K562 (cell line): ENCODE measurements around the gene ZNF273. TPM values are rescaled to one million over a fixed set of nuclear protein-coding genes. Genes with fewer than 3 reads are reported as not detected.

Experiments
- ATAC-seq: fragments of 200-7000 bp; cut with Tn5 transposase; 3 replicates; pipeline ENCODE4 v1.9.1; 2020; ENCODE audit warnings: moderate library complexity
- BruUV-seq: library from RNA; stranded (reverse); fragments of 400-500 nt; replicated peaks from 2 replicates; lab custom pipeline; 2021; lab: Mats Ljungman, UMichigan
- CTCF ChIA-PET: fragments of 300-600 bp; formaldehyde crosslinking; extraction: SDS; loops from one replicate; lab custom pipeline; 2021; ENCODE audit warnings: low intra/inter-chr PET ratio; lab: Yijun Ruan, JAX
- POLR2A ChIA-PET: fragments of 300-600, 350-650 bp; sonication (Branson Sonifier 250); formaldehyde crosslinking; extraction: SDS; loops from one replicate; lab custom pipeline; 2021; ENCODE audit warnings: antibody characterized with exemption, inconsistent platforms; lab: Yijun Ruan, JAX
- DNase-seq, 4 experiments: peaks; one replicate each; pipeline versions ENCODE4 v3.0.0 to v3.0.0-alpha.2; 2011 to 2018; ENCODE audit warnings: low spot score in 3 of 4, mixed read lengths in 3 of 4; ENCODE audit errors: extremely low read depth in 1 of 4
- FAIRE-seq: peaks from 2 replicates; lab custom pipeline; 2011; peaks lifted over from hg19 to GRCh38; lab: Jason Lieb, UNC
- H2AFZ ChIP-seq: 2 replicates; pipeline ENCODE4 v1.6.0; 2011; ENCODE audit warnings: low read depth, low read length, control low read depth, inconsistent platforms
- H3K27ac ChIP-seq: fragments of 200-600 bp; 3 replicates; pipeline ENCODE4 v1.8.0; 2011; ENCODE audit warnings: low read depth, mild to moderate bottlenecking, control low read depth, inconsistent platforms, low read length, moderate library complexity, mixed read lengths; ENCODE audit errors: extremely low read depth
- H3K27me3 ChIP-seq, 2 experiments: fragments of 300-600 bp in 1 of 2; 2 replicates in 1 of 2; 3 replicates in 1 of 2; pipeline versions ENCODE4 v1.6.0 to v1.8.0; 2011; ENCODE audit warnings: inconsistent platforms in 2 of 2, low read length in 2 of 2, mild to moderate bottlenecking in 1 of 2, mixed read lengths in 1 of 2, moderate library complexity in 1 of 2; ENCODE audit not compliant: control insufficient read depth in 2 of 2, insufficient read depth in 2 of 2
- H3K36me3 ChIP-seq: fragments of 300-600 bp; 3 replicates; pipeline ENCODE4 v1.8.0; 2011; ENCODE audit warnings: mild to moderate bottlenecking, low read length, inconsistent platforms; ENCODE audit not compliant: control insufficient read depth, insufficient read depth
- H3K4me1 ChIP-seq, 2 experiments: fragments of 200-600 bp in 1 of 2; replicated peaks in 1 of 2; 2 replicates in 1 of 2; 3 replicates in 1 of 2; pipeline versions ENCODE4 v1.5.1 to v1.8.0; 2011; ENCODE audit warnings: inconsistent platforms in 2 of 2, low read length in 2 of 2, mild to moderate bottlenecking in 1 of 2, mixed read lengths in 1 of 2, moderate library complexity in 1 of 2; ENCODE audit not compliant: control insufficient read depth in 2 of 2, insufficient read depth in 2 of 2
- H3K4me2 ChIP-seq: 2 replicates; pipeline ENCODE4 v1.6.1; 2011; ENCODE audit warnings: low read length, control low read depth, inconsistent platforms, mixed read lengths; ENCODE audit not compliant: insufficient read depth
- H3K4me3 ChIP-seq: fragments of 200-600 bp; sonication (generic), shearing (Covaris generic); 2 replicates; pipeline ENCODE4 v1.5.1; 2016; ENCODE audit warnings: control low read depth, inconsistent platforms
- H3K79me2 ChIP-seq: fragments of 200-600 bp; 3 replicates; pipeline ENCODE4 v1.8.0; 2011; ENCODE audit warnings: low read length, inconsistent platforms; ENCODE audit not compliant: control insufficient read depth, insufficient read depth
- H3K9ac ChIP-seq, 2 experiments: 2 replicates each; pipeline versions ENCODE4 v1.6.0 to v1.6.1; 2011; ENCODE audit warnings: low read depth in 2 of 2, low read length in 2 of 2, control low read depth in 1 of 2, inconsistent platforms in 1 of 2, mild to moderate bottlenecking in 1 of 2, mixed read lengths in 1 of 2; ENCODE audit not compliant: insufficient read depth in 1 of 2
- H3K9me1 ChIP-seq: one replicate; pipeline ENCODE4 v1.6.0; 2011; ENCODE audit warnings: inconsistent platforms, mild to moderate bottlenecking, low read length, moderate library complexity; ENCODE audit not compliant: control insufficient read depth, insufficient read depth
- H3K9me3 ChIP-seq: replicated peaks from 2 replicates; pipeline ENCODE4 v1.5.1; 2011; ENCODE audit warnings: low read depth, low read length, inconsistent platforms; ENCODE audit not compliant: control insufficient read depth, insufficient read depth
- H4K20me1 ChIP-seq: replicated peaks from 2 replicates; pipeline ENCODE4 v1.6.1; 2011; ENCODE audit warnings: low read length, inconsistent platforms, mixed read lengths; ENCODE audit not compliant: control insufficient read depth, insufficient read depth
- CBX3 ChIP-seq, 2 experiments: IDR thresholded peaks; 1 replicate in 1 of 2; 2 replicates in 1 of 2; pipeline ENCODE4 v1.6.1; 2012; ENCODE audit warnings: inconsistent platforms in 2 of 2, low read length in 2 of 2, borderline replicate concordance in 1 of 2, control low read depth in 1 of 2
- CREB3L1 ChIP-seq: fragments of 450-650 bp; IDR thresholded peaks from 2 replicates; pipeline ENCODE4 v1.6.1; 2014; ENCODE audit warnings: low read depth, mild to moderate bottlenecking, moderate library complexity, borderline replicate concordance
- E2F3 ChIP-seq: fragments of 250-450 bp; sonication (Bioruptor Pico); IDR thresholded peaks from 2 replicates; pipeline ENCODE4 v1.4.0; 2020; ENCODE audit warnings: mild to moderate bottlenecking
- ELF1 ChIP-seq: fragments of 200-800 bp; sonication (Bioruptor generic); IDR thresholded peaks from 2 replicates; pipeline ENCODE4 v1.6.1; 2016; ENCODE audit warnings: missing genetic modification characterization, missing compliant biosample characterization
- HNRNPK ChIP-seq: fragments of 200-400 bp; formaldehyde crosslinking; IDR thresholded peaks from one replicate; pipeline ENCODE4 v1.6.1; 2018; ENCODE audit warnings: mild to moderate bottlenecking, low read depth, low read length; ENCODE audit not compliant: poor library complexity, severe bottlenecking
- ID3 ChIP-seq, 2 experiments: fragments of 250-450 bp in 1 of 2; fragments of 450-650 bp in 1 of 2; sonication (Bioruptor Pico) in 1 of 2; IDR thresholded peaks; 2 replicates each; pipeline versions ENCODE4 v1.6.1 to v1.8.0; 2016 to 2021; ENCODE audit warnings: mild to moderate bottlenecking in 2 of 2, moderate library complexity in 2 of 2, missing compliant biosample characterization in 1 of 2, missing genetic modification characterization in 1 of 2
- IRF2 ChIP-seq: sonication (generic); formaldehyde crosslinking; IDR thresholded peaks from 2 replicates; pipeline ENCODE4 v1.8.1; 2022; ENCODE audit warnings: mild to moderate bottlenecking, missing genetic modification reagents
- NCOR1 ChIP-seq: fragments of 450-650 bp; IDR thresholded peaks from 2 replicates; pipeline ENCODE4 v1.6.1; 2016; ENCODE audit warnings: mild to moderate bottlenecking, moderate library complexity
- NR3C1 ChIP-seq: sonication (generic); formaldehyde crosslinking; IDR thresholded peaks from 2 replicates; pipeline ENCODE4 v1.8.1; 2022; ENCODE audit warnings: missing genetic modification reagents
- PHB2 ChIP-seq: fragments of 450-650 bp; IDR thresholded peaks from 2 replicates; pipeline ENCODE4 v1.6.1; 2017; ENCODE audit warnings: low read depth
- RBM39 ChIP-seq: fragments of 200-400 bp; formaldehyde crosslinking; optimal IDR thresholded peaks from 2 replicates; pipeline ENCODE3; 2018; ENCODE audit warnings: low read depth, low read length
- SMAD3 ChIP-seq: fragments of 450-650 bp; formaldehyde crosslinking; conservative IDR thresholded peaks from 2 replicates; pipeline ENCODE4 v1.4.0; 2020; ENCODE audit warnings: mild to moderate bottlenecking
- SMARCA5 ChIP-seq: fragments of 450-650 bp; IDR thresholded peaks from 2 replicates; pipeline ENCODE4 v1.6.1; 2016
- SMC3 ChIP-seq: conservative IDR thresholded peaks from 2 replicates; pipeline ENCODE4 v1.6.1; 2011; ENCODE audit warnings: low read depth, low read length, improper control_type of control experiment; ENCODE audit not compliant: insufficient read depth
- USF2 ChIP-seq: sonication (generic); formaldehyde crosslinking; IDR thresholded peaks from 2 replicates; pipeline ENCODE4 v1.5.0; 2020; ENCODE audit warnings: missing genetic modification reagents
- ZNF57 ChIP-seq: fragments of 450-650 bp; formaldehyde crosslinking; IDR thresholded peaks from 2 replicates; pipeline ENCODE4 v1.4.0; 2020; ENCODE audit warnings: mild to moderate bottlenecking, moderate library complexity
- ZNF592 ChIP-seq: fragments of 450-650 bp; IDR thresholded peaks from 2 replicates; pipeline ENCODE4 v1.6.1; 2017; ENCODE audit warnings: antibody characterized with exemption, mild to moderate bottlenecking
- WGBS: fragments of 100-300 bp; shearing (Covaris generic); methylation state at CpG from one replicate; pipeline ENCODE4 v1.1.6; 2016; ENCODE audit warnings: low coverage, mixed read lengths; ENCODE audit not compliant: insufficient coverage; ENCODE audit errors: missing lambda C conversion rate; 5-methylcytosine and 5-hydroxymethylcytosine counted together
- in situ Hi-C: fragments of 300-500 bp; cut with MboI; formaldehyde crosslinking; loops from 4 replicates; pipeline ENCODE4 v1.15.0; 2018; ENCODE audit warnings: inconsistent platforms, mixed read lengths
- intact Hi-C: fragments of 100-400 bp; cut with micrococcal nuclease; formaldehyde crosslinking; loops from 2 replicates; pipeline ENCODE4 v1.14.2; 2022
- polyA plus RNA-seq, 8 experiments: library from polyadenylated mRNA; depleted of rRNA in 4 of 8; stranded (reverse) in 5 of 8; unstranded in 3 of 8; fragments of >200 nt; fragmentation: Nextera tagmentation in 2 of 8; fragmentation: Illumina TruSeq in 1 of 8; extraction: Ambion mirVana in 2 of 8; extraction: Trizol in 1 of 8; gene quantifications; 2 replicates each; pipeline versions ENCODE4 v1.2.1 to v1.2.3, GENCODE V29; 2011 to 2014; ENCODE audit warnings: inconsistent platforms in 1 of 8, missing spikeins in 1 of 8
- total RNA-seq, 7 experiments: library from RNA; depleted of rRNA in 6 of 7; stranded (reverse); fragments of >200 nt in 6 of 7; fragmentation: Illumina TruSeq in 2 of 7; extraction: Trizol in 2 of 7; gene quantifications; 2 replicates each; pipeline versions ENCODE4 v1.2.1 to v1.2.3, GENCODE V29; 2011 to 2021; ENCODE audit warnings: low replicate concordance in 1 of 7

The ZNF273 gene
- total and polyA plus RNA-seq, 9 of the 15 experiments (the other 6 are each of a cell fraction or from before 2014, with no cell fraction given): 13.3 to 37.0 (median 20.7) TPM

- Histone ChIP-seq H3K79me2 (no peaks in the 10 kb centered on the region), H4K20me1 (no peaks in the 10 kb centered on the region), H3K27ac (no peak overlapping the region), H3K9ac (no peak overlapping the region), H3K9me3 (peaks cover 12% of the 10 kb centered on the region), H2AFZ (no peak overlapping the region; the same call in 1 of the 2 replicates), H3K9me1 (no peaks in the 10 kb centered on the region), H3K4me1 (peaks cover 40 to 49% of the 10 kb centered on the region in 2 experiments; a peak in 4 of 5 replicates), H3K4me3 (no peak overlapping the region), H3K4me2 (no peak overlapping the region), H3K27me3 (no peaks in the 10 kb centered on the region), H3K36me3 (no peaks in the 10 kb centered on the region)
- WGBS: 91% methylated on average over 15 of the region's 17 CpGs
- BruUV-seq: no TSS peak
- ChIA-PET CTCF (no interaction called here), POLR2A (interaction anchor here (0.5 kb wide), 1 partner anchor 197 kb away, joined by 3 read pairs; no protein-coding TSS in a partner anchor)
- in situ Hi-C loops: no loop called here
- FAIRE-seq (no peak), ATAC-seq (no peak), DNase-seq (no peak)
- intact Hi-C loops: no loop called here
- TF ChIP-seq SMC3: no peak
- no peak for TF ChIP-seq USF2 (CRISPR knock-in tag)
- TF ChIP-seq CREB3L1: no peak
- no peak for TF ChIP-seq CBX3 (IDR thresholded peaks at IDR 0.05; ENCODE audit: borderline replicate concordance in 1 of 2, low read length in 2 of 2)
- TF ChIP-seq ELF1 (tag): no peak
- no peak for TF ChIP-seq NR3C1 (CRISPR knock-in tag)
- no peak for TF ChIP-seq HNRNPK
- no peak for TF ChIP-seq SMARCA5
- TF ChIP-seq E2F3: no peak
- TF ChIP-seq IRF2 (CRISPR knock-in tag): no peak
- TF ChIP-seq RBM39: no peak
- TF ChIP-seq ZNF592: no peak
- no peak for TF ChIP-seq SMAD3
- TF ChIP-seq ID3 (CRISPR knock-in tag; IDR thresholded peaks at IDR 0.05): no peak
- no peak for TF ChIP-seq ID3 (tag; IDR thresholded peaks at IDR 0.05)
- no peak for TF ChIP-seq PHB2
- TF ChIP-seq ZNF57: no peak
- no peak for TF ChIP-seq NCOR1
These were observed 14.5 kb upstream of the ZNF273 start for GRCh38 chr7:64888561-64888900.
